T-cell (primary cell): ENCODE results near the gene TIGD3. TPM values are rescaled to one million over a fixed set of nuclear protein-coding genes. Genes with fewer than 3 reads are reported as not detected.

ENCODE experiments used
- ATAC-seq, 4 experiments: fragments of 200-7000 bp in 3 of 4; fragments of 150-1000 bp in 1 of 4; cut with Tn5 transposase; replicated peaks in 1 of 4; 1 replicate in 3 of 4; 2 replicates in 1 of 4; pipeline ENCODE4 v1.10.0; 2021; ENCODE audit warnings: moderate library complexity in 3 of 4, mild to moderate bottlenecking in 2 of 4, moderate number of reproducible peaks in 1 of 4
- CTCF ChIA-PET, 2 donors: fragments of 300-600 bp; sonication (Branson Sonifier 250); formaldehyde crosslinking; loops; one replicate each; lab custom pipeline; 2022; ENCODE audit warnings: antibody characterized with exemption in 2 of 2; lab: Charles Lee
- POLR2A ChIA-PET, 2 donors: fragments of 300-600 bp; sonication (Branson Sonifier 250); formaldehyde crosslinking; loops; one replicate each; lab custom pipeline; 2022; ENCODE audit warnings: antibody characterized with exemption in 2 of 2; lab: Charles Lee
- DNase-seq, 35 experiments: peaks; one replicate each; pipeline versions ENCODE4 v3.0.0 to v3.0.0-alpha.2; 2013 to 2023
- H3K27ac ChIP-seq: one replicate; pipeline ENCODE4 v1.5.1; 2013; ENCODE audit warnings: low read length
- H3K27me3 ChIP-seq, 2 experiments: replicated peaks in 1 of 2; 1 replicate in 1 of 2; 2 replicates in 1 of 2; pipeline versions ENCODE4 v1.6.1 to v1.7.0; 2013; ENCODE audit warnings: low read length in 1 of 2, mixed read lengths in 1 of 2; ENCODE audit not compliant: control insufficient read depth in 2 of 2, insufficient read depth in 2 of 2; ENCODE audit errors: extremely low read depth in 1 of 2
- H3K36me3 ChIP-seq, 2 donors: 1 replicate in 1 of 2; 2 replicates in 1 of 2; pipeline versions ENCODE4 v1.6.1 to v1.7.0; 2013; ENCODE audit warnings: low read length in 1 of 2; ENCODE audit not compliant: control insufficient read depth in 2 of 2, insufficient read depth in 1 of 2; ENCODE audit errors: extremely low read depth in 1 of 2
- H3K4me1 ChIP-seq, 2 experiments: 1 replicate in 1 of 2; 2 replicates in 1 of 2; pipeline versions ENCODE4 v1.6.1 to v1.7.0; 2013; ENCODE audit warnings: low read length in 2 of 2, mixed read lengths in 1 of 2; ENCODE audit not compliant: insufficient read depth in 2 of 2, control insufficient read depth in 1 of 2; ENCODE audit errors: extremely low read depth in 1 of 2
- H3K4me3 ChIP-seq, 2 donors: 1 replicate in 1 of 2; 2 replicates in 1 of 2; pipeline versions ENCODE4 v1.5.1 to v1.7.0; 2013; ENCODE audit warnings: mild to moderate bottlenecking in 2 of 2, low read length in 1 of 2, moderate library complexity in 1 of 2; ENCODE audit not compliant: control insufficient read depth in 1 of 2; ENCODE audit errors: extremely low read depth in 1 of 2
- H3K9me3 ChIP-seq: 2 replicates; pipeline ENCODE4 v1.7.0; 2013
- H3K27ac Mint-ChIP-seq, 2 donors: one replicate each; pipeline ENCODE4 v1.8.0; 2020 to 2021; ENCODE audit warnings: mild to moderate bottlenecking in 2 of 2, mixed read lengths in 2 of 2
- H3K27me3 Mint-ChIP-seq, 2 donors: one replicate each; pipeline ENCODE4 v1.8.0; 2021 to 2022; ENCODE audit warnings: mixed read lengths in 2 of 2
- H3K36me3 Mint-ChIP-seq: one replicate; pipeline ENCODE4 v1.8.0; 2021; ENCODE audit warnings: mixed read lengths
- H3K4me1 Mint-ChIP-seq, 3 donors: one replicate each; pipeline ENCODE4 v1.8.0; 2020 to 2022; ENCODE audit warnings: mixed read lengths in 3 of 3, mild to moderate bottlenecking in 1 of 3
- H3K4me3 Mint-ChIP-seq, 3 donors: one replicate each; pipeline ENCODE4 v1.8.0; 2020 to 2022; ENCODE audit warnings: mild to moderate bottlenecking in 3 of 3, mixed read lengths in 3 of 3, moderate library complexity in 3 of 3
- H3K9me3 Mint-ChIP-seq, 3 donors: one replicate each; pipeline ENCODE4 v1.8.0; 2020 to 2022; ENCODE audit warnings: mixed read lengths in 3 of 3
- WGBS: methylation state at CpG from one replicate; pipeline ENCODE4 v1.1.5; 2013; ENCODE audit warnings: missing lambda C conversion rate; ENCODE audit not compliant: insufficient coverage; 5-methylcytosine and 5-hydroxymethylcytosine counted together
- total RNA-seq, 35 experiments: library from RNA in 6 of 35; stranded (reverse) in 6 of 35; fragments of 120-200 nt in 1 of 35; gene quantifications; one replicate each; pipeline versions ENCODE4 v1.2.1 to v1.2.4 and lab custom pipeline; 2013 to 2026

Gene TIGD3
- total RNA-seq, 5 donors from 2014 or later (not counting 1 experiment from before 2014, with no cell fraction given) = 0.48 to 1.3 (median 0.92) TPM

GRCh38 chr11:65393513-65394079 lies 39.0 kb downstream of the TIGD3 start:
- Histone ChIP-seq H3K27ac (no peak overlapping the region), H3K9me3 (no peaks in the 10 kb centered on the region), H3K27me3 (no peaks in the 10 kb centered on the region), H3K36me3 (peaks cover 17 to 64% of the 10 kb centered on the region in 2 donors), H3K4me1 (peaks cover 0 to 33% of the 10 kb centered on the region in 2 experiments), H3K4me3 (no peak overlapping the region)
- Mint-ChIP-seq H3K36me3 (peaks cover 21% of the 10 kb centered on the region), H3K4me1 (peaks cover 20 to 36% (median 25%) of the 10 kb centered on the region in 3 donors), H3K27me3 (no peaks in the 10 kb centered on the region), H3K4me3 (no peak overlapping the region), H3K27ac (no peak overlapping the region), H3K9me3 (no peaks in the 10 kb centered on the region)
- no peak for ATAC-seq
- no peak for DNase-seq
- 91% methylated on average over 11 of the region's 17 CpGs for WGBS
- CTCF ChIA-PET = interaction anchor here in 1 of 2 donors (0.6 kb wide), 1 partner anchor 10 kb away, joined by 8 read pairs; no protein-coding TSS in a partner anchor
- POLR2A ChIA-PET = interaction anchor here in 1 of 2 donors (0.6 kb wide), 1 partner anchor 60 kb away, joined by 3 read pairs; no protein-coding TSS in a partner anchor

DNA sequence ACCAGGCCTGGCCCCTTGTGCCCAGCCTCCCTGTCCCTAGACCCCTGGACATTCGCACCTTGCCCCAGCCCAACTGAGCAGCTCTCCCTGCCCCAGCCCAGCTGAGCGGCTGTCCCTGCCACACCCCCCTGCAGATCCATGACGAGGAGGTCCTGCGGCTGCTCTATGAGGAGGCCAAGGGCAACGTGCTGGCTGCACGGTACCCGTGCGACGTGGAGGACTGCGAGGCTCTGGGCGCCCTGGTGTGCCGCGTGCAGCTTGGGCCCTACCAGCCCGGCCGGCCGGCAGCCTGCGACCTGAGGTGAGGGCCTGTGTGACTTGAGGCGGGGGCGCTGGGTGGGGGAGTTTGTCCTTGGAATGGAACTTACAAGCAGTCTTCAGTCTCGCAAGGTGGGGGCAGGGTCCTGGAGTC lies 39.6 kb downstream of the TIGD3 start:
- ChIA-PET CTCF (interaction anchor here in 1 of 2 donors (0.6 kb wide), 1 partner anchor 11 kb away, joined by 8 read pairs; no protein-coding TSS in a partner anchor), POLR2A (interaction anchor here in 1 of 2 donors (0.6 kb wide), 1 partner anchor 60 kb away, joined by 3 read pairs; no protein-coding TSS in a partner anchor)
- no peak for ATAC-seq
- Mint-ChIP-seq H3K4me1 (peaks cover 15 to 30% (median 20%) of the 10 kb centered on the region in 3 donors), H3K36me3 (peaks cover 17% of the 10 kb centered on the region), H3K27me3 (no peaks in the 10 kb centered on the region), H3K9me3 (no peaks in the 10 kb centered on the region), H3K4me3 (no peak overlapping the region), H3K27ac (no peak overlapping the region)
- Histone ChIP-seq H3K4me3 (no peak overlapping the region), H3K27ac (no peak overlapping the region), H3K4me1 (peaks cover 0 to 28% of the 10 kb centered on the region in 2 experiments), H3K36me3 (peaks cover 13 to 59% of the 10 kb centered on the region in 2 donors), H3K27me3 (no peaks in the 10 kb centered on the region), H3K9me3 (no peaks in the 10 kb centered on the region)
- DNase-seq = no peak
- 100% methylated on average over 16 of the region's 20 CpGs for whole genome bisulfite sequencing

- H3K36me3 Mint-ChIP-seq = peaks cover 20% of the 10 kb centered on the region
- no peaks in the 10 kb centered on the region for H3K27me3 Mint-ChIP-seq
- ChIA-PET POLR2A (no interaction called here), CTCF (no interaction called here)
- Histone ChIP-seq H3K4me3 (no peak overlapping the region), H3K27me3 (no peaks in the 10 kb centered on the region), H3K27ac (no peak overlapping the region), H3K9me3 (no peaks in the 10 kb centered on the region), H3K36me3 (peaks cover 19 to 71% of the 10 kb centered on the region in 2 donors), H3K4me1 (peaks cover 0 to 8% of the 10 kb centered on the region in 2 experiments)
- H3K4me1 Mint-ChIP-seq = peaks cover 5 to 13% (median 9%) of the 10 kb centered on the region in 3 donors
- ATAC-seq = no peak
- no peak for DNase-seq
- H3K9me3 Mint-ChIP-seq = no peaks in the 10 kb centered on the region
- WGBS = 92% methylated on average over 10 of the region's 15 CpGs
- H3K4me3 Mint-ChIP-seq = no peak overlapping the region
- no peak overlapping the region for H3K27ac Mint-ChIP-seq
Measured at GRCh38 chr11:65395961-65396530, 41.5 kb downstream of the TIGD3 start.

DNA sequence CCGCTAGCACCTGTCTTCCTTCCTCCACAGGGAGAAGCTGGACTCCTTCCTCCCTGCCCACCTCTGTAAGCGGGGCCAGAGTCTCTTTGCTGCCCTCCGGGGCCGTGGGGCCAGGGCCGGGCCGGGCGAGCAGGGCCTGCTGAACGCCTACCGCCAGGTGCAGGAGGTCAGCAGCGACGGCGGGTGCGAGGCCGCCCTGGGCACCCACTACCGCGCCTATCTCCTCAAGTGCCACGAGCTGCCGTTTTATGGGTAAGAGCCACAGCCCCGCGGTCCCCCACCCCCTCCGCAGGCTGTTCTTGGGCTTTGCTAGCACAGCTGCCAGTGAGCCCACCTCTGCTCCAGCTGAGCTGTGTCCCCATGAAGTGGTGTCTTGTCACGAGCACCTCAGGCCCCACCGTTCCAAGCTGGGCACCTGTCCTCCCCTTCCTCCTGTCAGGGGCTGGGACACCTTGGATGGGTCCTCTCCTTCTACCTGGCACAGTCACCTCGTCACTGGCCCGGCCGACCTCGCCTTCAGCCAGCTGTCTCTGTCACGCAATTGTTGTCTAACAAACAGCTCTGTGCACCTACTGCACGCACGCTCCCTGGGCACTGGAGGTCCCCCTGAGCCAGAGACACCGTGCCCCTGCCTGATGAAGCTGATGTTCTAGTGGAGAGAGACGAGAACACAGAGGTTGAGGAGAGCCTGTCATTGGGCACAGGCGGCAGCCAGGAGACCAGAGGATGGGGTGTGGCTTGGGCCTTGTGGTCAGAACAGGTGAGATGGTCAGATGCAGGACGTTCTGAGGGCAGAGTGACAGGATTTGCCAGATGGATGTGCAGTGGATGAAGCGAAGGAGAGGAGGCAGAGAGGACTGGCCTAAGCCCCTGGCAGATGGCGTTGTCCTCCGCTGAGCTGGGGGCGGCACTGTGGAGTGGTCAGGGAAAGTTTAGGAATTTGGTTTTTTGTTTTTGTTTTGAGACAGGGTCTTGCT lies 42.5 kb downstream of the TIGD3 start:
- no peaks in the 10 kb centered on the region for H3K9me3 Mint-ChIP-seq
- no peak for ATAC-seq
- no peak overlapping the region for H3K4me3 Mint-ChIP-seq
- H3K9me3 ChIP-seq = no peaks in the 10 kb centered on the region
- ChIA-PET POLR2A (interaction anchor here in 1 of 2 donors (0.6 kb wide), 1 partner anchor 123 kb away, joined by 3 read pairs; no protein-coding TSS in a partner anchor), CTCF (no interaction called here)
- H3K27ac ChIP-seq = no peak overlapping the region
- no peaks in the 10 kb centered on the region for H3K27me3 ChIP-seq
- peaks cover 0 to 6% (median 3%) of the 10 kb centered on the region in 3 donors for H3K4me1 Mint-ChIP-seq
- 93% methylated on average over 33 of the region's 38 CpGs for WGBS
- no peak overlapping the region for H3K4me3 ChIP-seq
- H3K27ac Mint-ChIP-seq = peak overlapping the region in 1 of 2 donors; percentile 39
- peaks cover 0 to under 1% of the 10 kb centered on the region in 2 experiments for H3K4me1 ChIP-seq
- peaks cover 20% of the 10 kb centered on the region for H3K36me3 Mint-ChIP-seq
- no peaks in the 10 kb centered on the region for H3K27me3 Mint-ChIP-seq
- H3K36me3 ChIP-seq = peaks cover 19 to 63% of the 10 kb centered on the region in 2 donors
- DNase-seq = no peak

GRCh38 chr11:65398362-65398910 lies 43.9 kb downstream of the TIGD3 start:
- Mint-ChIP-seq H3K4me3 (no peak overlapping the region), H3K9me3 (no peaks in the 10 kb centered on the region), H3K27ac (peak overlapping the region in 1 of 2 donors; percentile 44), H3K4me1 (peaks cover 0 to 3% (median 1%) of the 10 kb centered on the region in 3 donors), H3K27me3 (no peaks in the 10 kb centered on the region), H3K36me3 (peaks cover 14% of the 10 kb centered on the region)
- Histone ChIP-seq H3K4me1 (peaks cover 2% of the 10 kb centered on the region in 2 experiments), H3K4me3 (no peak overlapping the region), H3K9me3 (no peaks in the 10 kb centered on the region), H3K36me3 (peaks cover 17 to 62% of the 10 kb centered on the region in 2 donors), H3K27ac (no peak overlapping the region), H3K27me3 (no peaks in the 10 kb centered on the region)
- DNase-seq (no peak), ATAC-seq (no peak)
- ChIA-PET POLR2A (interaction anchor here (0.5 to 0.7 kb wide), 2 partner anchors 16 to 233 kb away, joined by 4 to 9 read pairs; no protein-coding TSS in a partner anchor), CTCF (interaction anchor here in 1 of 2 donors (0.5 to 0.6 kb wide), 2 partner anchors 313 to 440 kb away, joined by 4 to 5 read pairs; no protein-coding TSS in a partner anchor)
- WGBS = 94% methylated on average over 12 of the region's 16 CpGs
